Uterus (tissue), 4 donors: ENCODE results near the gene SHANK2. TPM values are rescaled to one million over a fixed set of nuclear protein-coding genes. Genes with fewer than 3 reads are reported as not detected.

Experiments
- DNase-seq, 2 donors: peaks; one replicate each; pipeline ENCODE4 v3.0.0-alpha.2; 2019 to 2020
- H3K27ac ChIP-seq, 2 donors: fragments of 200-600 bp; sonication (generic); 1 replicate in 1 of 2; 2 replicates in 1 of 2; pipeline ENCODE4 v1.5.1; 2016 to 2018
- H3K27me3 ChIP-seq, 2 donors: fragments of 200-600 bp; sonication (generic); one replicate each; pipeline ENCODE4 v1.5.1; 2018 to 2019; ENCODE audit warnings: control low read depth in 1 of 2
- H3K36me3 ChIP-seq, 2 donors: fragments of 200-600 bp; sonication (generic); one replicate each; pipeline ENCODE4 v1.5.1; 2019; ENCODE audit warnings: control low read depth in 1 of 2
- H3K4me1 ChIP-seq, 2 donors: fragments of 200-600 bp; sonication (generic); one replicate each; pipeline ENCODE4 v1.5.1; 2018 to 2019; ENCODE audit warnings: control low read depth in 1 of 2
- H3K4me3 ChIP-seq, 2 donors: fragments of 200-600 bp; sonication (generic); 1 replicate in 1 of 2; 2 replicates in 1 of 2; pipeline ENCODE4 v1.5.1; 2018 to 2019; ENCODE audit warnings: mild to moderate bottlenecking in 1 of 2
- H3K9me3 ChIP-seq, 2 donors: fragments of 200-600 bp; sonication (generic); one replicate each; pipeline ENCODE4 v1.5.1; 2019; ENCODE audit warnings: control low read depth in 1 of 2
- CTCF ChIP-seq, 4 experiments: fragments of 200-600 bp in 2 of 4; fragments of 450-650 bp in 2 of 4; sonication (generic) in 2 of 4; IDR thresholded peaks; one replicate each; pipeline ENCODE4 v1.5.1; 2016 to 2019; ENCODE audit warnings: antibody characterized with exemption in 4 of 4, mild to moderate bottlenecking in 2 of 4, moderate library complexity in 1 of 4
- POLR2A ChIP-seq, 2 donors: fragments of 450-650 bp; IDR thresholded peaks; one replicate each; pipeline ENCODE4 v1.6.1; 2016; ENCODE audit warnings: antibody characterized with exemption in 2 of 2, mild to moderate bottlenecking in 1 of 2, moderate library complexity in 1 of 2
- intact Hi-C: fragments of 100-400 bp; cut with DNase I; formaldehyde crosslinking; loops from one replicate; pipeline ENCODE4 v1.15.1; 2023; ENCODE audit warnings: low total_unique reads
- total RNA-seq, 4 donors: library from RNA; depleted of rRNA in 3 of 4; stranded (reverse); fragments of >200 nt in 3 of 4; gene quantifications; one replicate each; pipeline versions ENCODE4 v1.1.0 to v1.2.4, GENCODE V29; 2014 to 2023
- donor health status: DM: yes; HTN: yes; CAD: no.

SHANK2 gene
- total RNA-seq, 4 donors from 2014 or later, result 0.51 to 6.8 (median 0.99) TPM

- Histone ChIP-seq H3K27ac (no peak overlapping the region), H3K4me3 (no peak overlapping the region), H3K9me3 (peaks cover 0 to 4% of the 10 kb centered on the region in 2 donors), H3K4me1 (no peaks in the 10 kb centered on the region), H3K27me3 (no peaks in the 10 kb centered on the region), H3K36me3 (no peaks in the 10 kb centered on the region)
- intact Hi-C loops, result no loop called here
- TF ChIP-seq POLR2A (IDR thresholded peaks at IDR 0.05), result no peak
- TF ChIP-seq CTCF (IDR thresholded peaks at IDR 0.05), result no peak
- DNase-seq, result no peak
Measured at GRCh38 chr11:71268706-71269321, 16.4 kb upstream of the SHANK2 start.

- H3K36me3 ChIP-seq, result no peaks in the 10 kb centered on the region
- intact Hi-C loops, result no loop called here
- H3K4me1 ChIP-seq, result no peaks in the 10 kb centered on the region
- no peak overlapping the region for H3K4me3 ChIP-seq
- no peak for DNase-seq
- no peaks in the 10 kb centered on the region for H3K27me3 ChIP-seq
- H3K9me3 ChIP-seq, result no peaks in the 10 kb centered on the region
- H3K27ac ChIP-seq, result no peak overlapping the region
- TF ChIP-seq CTCF (IDR thresholded peaks at IDR 0.05) (no peak), POLR2A (IDR thresholded peaks at IDR 0.05) (no peak)
Measured at GRCh38 chr11:71267807-71268421, 15.5 kb upstream of the SHANK2 start.

- no peaks in the 10 kb centered on the region for H3K36me3 ChIP-seq
- no peaks in the 10 kb centered on the region for H3K4me1 ChIP-seq
- intact Hi-C loops, result no loop called here
- no peak for DNase-seq
- TF ChIP-seq POLR2A (IDR thresholded peaks at IDR 0.05), result no peak
- no peak for TF ChIP-seq CTCF (IDR thresholded peaks at IDR 0.05)
- H3K4me3 ChIP-seq, result no peak overlapping the region
- no peaks in the 10 kb centered on the region for H3K9me3 ChIP-seq
- H3K27me3 ChIP-seq, result no peaks in the 10 kb centered on the region
- no peak overlapping the region for H3K27ac ChIP-seq
Measured at GRCh38 chr11:71266114-71266833, 13.9 kb upstream of the SHANK2 start.

- DNase-seq, result no peak
- intact Hi-C loops, result no loop called here
- Histone ChIP-seq H3K27ac (no peak overlapping the region), H3K4me1 (no peaks in the 10 kb centered on the region), H3K36me3 (no peaks in the 10 kb centered on the region), H3K27me3 (no peaks in the 10 kb centered on the region), H3K9me3 (no peaks in the 10 kb centered on the region), H3K4me3 (no peak overlapping the region)
- TF ChIP-seq POLR2A (IDR thresholded peaks at IDR 0.05) (no peak), CTCF (IDR thresholded peaks at IDR 0.05) (no peak)
Measured at GRCh38 chr11:71265559-71266092, 13.2 kb upstream of the SHANK2 start.

- Histone ChIP-seq H3K27me3 (no peaks in the 10 kb centered on the region), H3K9me3 (no peaks in the 10 kb centered on the region), H3K4me1 (no peaks in the 10 kb centered on the region), H3K4me3 (no peak overlapping the region), H3K27ac (no peak overlapping the region), H3K36me3 (no peaks in the 10 kb centered on the region)
- no peak for TF ChIP-seq CTCF (IDR thresholded peaks at IDR 0.05)
- no peak for TF ChIP-seq POLR2A (IDR thresholded peaks at IDR 0.05)
- intact Hi-C loops, result no loop called here
- DNase-seq, result no peak
Measured at GRCh38 chr11:71263386-71263785, 11.0 kb upstream of the SHANK2 start.
